Gastrocnemius medialis (tissue), 4 donors: ENCODE measurements around the gene SPANXN4.

Experiments used
- POLR2A ChIP-seq, 2 donors: fragments of 450-650 bp; IDR thresholded peaks; one replicate each; pipeline ENCODE4 v1.6.1; 2017; ENCODE audit warnings: antibody characterized with exemption in 2 of 2, mild to moderate bottlenecking in 2 of 2, moderate library complexity in 2 of 2
- TF ChIP-seq, protein P1 (sequence below), 5 experiments: fragments of 450-650 bp in 3 of 5; fragments of 200-600 bp in 2 of 5; sonication (generic) in 2 of 5; IDR thresholded peaks in 4 of 5; conservative IDR thresholded peaks in 1 of 5; 1 replicate in 4 of 5; 2 replicates in 1 of 5; pipeline ENCODE4 v1.5.1; 2016 to 2019; ENCODE audit warnings: antibody characterized with exemption in 5 of 5, mild to moderate bottlenecking in 3 of 5, moderate library complexity in 3 of 5

- TF ChIP-seq, protein P1, sequence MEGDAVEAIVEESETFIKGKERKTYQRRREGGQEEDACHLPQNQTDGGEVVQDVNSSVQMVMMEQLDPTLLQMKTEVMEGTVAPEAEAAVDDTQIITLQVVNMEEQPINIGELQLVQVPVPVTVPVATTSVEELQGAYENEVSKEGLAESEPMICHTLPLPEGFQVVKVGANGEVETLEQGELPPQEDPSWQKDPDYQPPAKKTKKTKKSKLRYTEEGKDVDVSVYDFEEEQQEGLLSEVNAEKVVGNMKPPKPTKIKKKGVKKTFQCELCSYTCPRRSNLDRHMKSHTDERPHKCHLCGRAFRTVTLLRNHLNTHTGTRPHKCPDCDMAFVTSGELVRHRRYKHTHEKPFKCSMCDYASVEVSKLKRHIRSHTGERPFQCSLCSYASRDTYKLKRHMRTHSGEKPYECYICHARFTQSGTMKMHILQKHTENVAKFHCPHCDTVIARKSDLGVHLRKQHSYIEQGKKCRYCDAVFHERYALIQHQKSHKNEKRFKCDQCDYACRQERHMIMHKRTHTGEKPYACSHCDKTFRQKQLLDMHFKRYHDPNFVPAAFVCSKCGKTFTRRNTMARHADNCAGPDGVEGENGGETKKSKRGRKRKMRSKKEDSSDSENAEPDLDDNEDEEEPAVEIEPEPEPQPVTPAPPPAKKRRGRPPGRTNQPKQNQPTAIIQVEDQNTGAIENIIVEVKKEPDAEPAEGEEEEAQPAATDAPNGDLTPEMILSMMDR (IDR thresholded peaks at IDR 0.05 in 4 of 5, conservative IDR thresholded peaks at IDR 0.05 in 1 of 5): no peak
- no peak for TF ChIP-seq POLR2A (IDR thresholded peaks at IDR 0.05)
These were observed 48.4 kb upstream of the SPANXN4 start for GRCh38 chrX:142977128-142977914.
